GM18499 (cell line): ENCODE results near the gene NAV2.
"Not testable (repeated sequence)": the region's sequence is repeated elsewhere in the genome, so short reads cannot be mapped to it uniquely, and the experiment has no call there.

Source experiments
- ATAC-seq: cut with Tn5 transposase; IDR thresholded peaks from one replicate; pipeline ENCODE4 v1.9.1; 2021; ENCODE audit warnings: moderate number of reproducible peaks; ENCODE audit not compliant: insufficient read depth, unreplicated experiment

Gene NAV2

DNA sequence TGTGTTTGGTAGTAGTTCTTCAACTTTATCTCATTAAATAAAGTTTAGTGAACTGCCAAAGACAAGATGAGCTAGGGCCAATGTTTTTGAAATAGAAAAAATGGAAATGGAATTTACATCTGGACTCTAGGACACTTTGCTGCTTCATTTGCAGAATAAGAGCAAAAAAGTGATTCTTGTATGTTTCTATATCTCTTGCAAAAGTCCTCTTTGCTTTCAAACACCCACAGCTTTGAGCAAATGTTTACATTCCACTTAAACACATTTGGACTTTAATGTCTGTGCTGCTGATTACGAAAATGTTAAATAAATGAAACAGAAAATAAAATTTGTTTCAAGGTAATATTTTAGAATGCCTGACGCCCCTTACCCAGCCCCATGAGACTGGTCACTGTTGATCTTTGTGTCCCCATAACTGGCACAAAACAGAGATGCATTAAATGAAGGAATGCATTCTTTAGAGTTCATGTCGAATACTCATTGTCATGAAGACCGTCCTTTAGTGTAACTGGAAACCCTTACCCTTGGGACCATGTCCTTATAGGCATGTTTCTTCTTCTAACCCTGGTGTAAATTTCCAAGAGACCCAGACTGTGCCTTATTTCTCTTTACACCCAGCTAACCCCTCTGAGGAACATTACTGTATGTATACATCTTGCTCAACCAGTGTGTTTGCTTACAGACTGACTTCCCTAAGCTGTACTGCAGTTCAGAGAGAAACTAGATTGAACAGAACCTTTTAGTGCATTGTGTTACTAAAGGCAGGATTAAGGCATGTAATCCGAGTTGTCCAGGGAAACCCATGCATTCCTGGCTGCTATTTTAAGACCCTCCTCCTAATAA is 199.7 kb downstream of the NAV2 start:
- no peak for ATAC-seq

DNA sequence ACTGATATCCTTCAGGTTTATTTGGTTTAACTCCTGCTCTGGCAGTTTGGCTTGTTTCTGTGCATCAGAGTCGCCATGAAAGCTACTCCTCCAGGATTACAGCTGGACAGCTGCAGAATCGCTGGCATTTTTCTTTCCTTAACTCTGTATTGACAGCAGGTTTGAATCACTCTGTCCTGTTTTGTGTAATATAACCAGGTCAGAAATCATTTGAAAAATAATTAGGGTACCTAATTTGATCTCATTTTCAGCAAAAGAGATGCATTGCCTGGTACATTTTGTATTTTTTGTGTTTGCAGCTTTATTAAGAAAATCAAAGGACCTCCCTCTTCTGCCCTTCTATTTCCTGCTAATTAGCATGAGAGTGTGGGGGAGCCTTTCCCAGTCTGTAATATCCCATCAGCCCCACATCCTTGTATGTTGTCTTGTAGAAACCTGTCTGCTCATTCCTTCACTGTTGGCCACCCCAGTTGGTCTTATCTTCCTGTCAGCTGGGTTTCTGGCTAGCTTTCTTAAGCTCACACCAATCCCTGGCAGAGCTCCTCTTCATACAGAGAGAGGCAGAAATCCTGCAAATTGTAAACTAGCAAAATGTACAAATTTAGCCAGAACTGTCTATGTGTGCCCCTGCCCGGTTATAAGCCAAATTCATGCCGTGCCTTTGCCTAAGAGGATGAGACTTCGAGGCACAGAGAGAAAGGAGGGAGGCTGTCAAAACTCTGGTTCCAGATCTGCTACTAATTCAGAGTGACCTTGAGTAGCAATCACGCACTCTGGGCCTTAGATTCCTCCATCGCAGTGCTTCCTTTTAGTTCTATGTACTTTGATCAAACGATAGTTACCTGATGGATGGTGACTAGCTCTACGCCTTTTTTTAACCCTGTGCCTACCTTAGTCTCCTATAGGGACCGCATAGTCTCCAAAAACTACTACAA is 200.6 kb downstream of the NAV2 start:
- ATAC-seq, result no peak

DNA sequence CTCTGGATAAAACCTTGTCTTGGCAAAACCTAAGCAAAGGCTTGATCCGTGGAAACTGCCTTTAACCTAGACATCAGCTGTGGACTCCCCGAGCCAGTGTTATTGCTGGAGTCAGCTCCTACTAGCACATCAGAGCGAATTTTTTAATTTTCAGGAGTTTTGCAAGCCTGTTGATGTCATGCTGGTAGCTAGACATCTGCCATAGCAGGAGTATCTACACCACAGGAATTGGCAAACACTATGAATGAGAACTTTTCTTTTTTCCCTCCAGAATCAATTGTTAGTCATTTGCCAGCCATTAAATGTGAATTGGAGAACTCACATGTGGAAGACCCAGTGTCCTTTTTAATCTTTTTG is 201.2 kb downstream of the NAV2 start:
- no peak for ATAC-seq

DNA sequence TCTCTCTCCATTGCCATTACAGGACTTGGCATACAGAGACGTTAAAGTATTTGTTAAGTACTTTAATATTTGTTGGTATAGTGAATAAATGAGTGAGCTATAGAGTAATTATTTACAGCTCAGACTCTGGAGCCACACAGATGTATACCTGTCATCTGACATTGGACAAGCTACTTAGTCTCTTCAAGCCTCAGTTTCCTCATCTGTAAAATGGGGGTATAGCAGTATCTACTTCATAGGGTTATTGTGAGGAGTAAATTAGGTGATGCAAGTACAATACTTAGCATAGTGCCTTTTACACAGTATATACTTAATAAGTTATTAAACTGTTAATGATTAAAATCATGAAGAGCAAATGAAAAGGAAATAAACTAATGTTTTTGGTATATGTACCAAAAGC is 203.2 kb downstream of the NAV2 start:
- ATAC-seq, result no peak

DNA sequence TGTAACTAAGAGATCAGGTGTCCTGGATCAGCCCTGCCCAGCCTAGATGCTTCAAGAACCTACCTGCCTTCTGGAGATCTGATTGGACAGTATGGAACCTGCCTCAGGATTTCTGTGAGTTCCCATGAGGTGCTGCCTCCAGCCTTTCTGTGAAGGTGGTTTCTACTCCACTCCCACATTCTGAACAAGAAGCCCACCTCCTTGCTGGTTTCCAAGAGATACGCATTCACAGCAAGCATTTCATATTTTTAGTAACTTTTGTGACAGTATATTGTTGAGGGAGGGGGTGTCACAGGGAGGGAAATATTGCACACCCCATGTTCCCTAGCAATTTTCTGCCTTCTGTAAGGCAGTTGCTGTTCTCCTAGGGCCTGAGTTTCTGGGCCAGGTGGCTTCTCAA is 204.4 kb downstream of the NAV2 start:
- no peak for ATAC-seq

DNA sequence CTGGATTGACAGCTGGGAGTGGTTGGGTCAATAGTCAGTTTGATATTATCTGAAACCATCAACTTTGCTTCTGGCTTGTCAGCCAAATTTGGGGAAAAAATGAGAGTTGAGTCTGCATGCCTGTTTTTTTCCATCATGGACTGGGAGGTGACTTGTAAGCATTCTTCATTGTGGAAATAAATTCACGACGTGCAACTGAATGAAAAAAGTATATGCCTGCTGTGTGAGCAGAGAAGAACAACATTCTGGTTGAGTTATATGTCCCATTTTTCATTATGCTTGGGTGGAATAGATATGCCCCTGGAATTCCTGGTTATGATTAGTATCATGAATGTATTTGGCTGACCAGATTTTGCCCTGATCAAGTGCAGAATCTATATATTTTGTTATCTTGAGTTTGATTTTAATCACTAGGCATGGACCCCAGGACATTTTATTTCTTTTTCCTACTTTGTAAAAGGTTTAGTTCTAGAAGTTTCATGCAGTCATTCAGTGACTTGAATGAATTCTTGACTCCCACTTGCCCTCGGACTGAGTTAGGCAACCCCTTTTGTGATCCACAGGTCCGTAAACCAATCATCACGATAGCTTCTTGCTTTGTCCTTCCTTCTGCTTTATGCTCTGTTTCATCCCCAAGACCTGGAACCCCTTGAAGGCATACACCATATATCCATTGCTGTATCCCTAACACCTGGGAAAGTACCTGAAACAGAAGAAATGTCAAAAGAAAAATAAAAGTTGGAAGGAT is 205.8 kb downstream of the NAV2 start:
- no peak for ATAC-seq

DNA sequence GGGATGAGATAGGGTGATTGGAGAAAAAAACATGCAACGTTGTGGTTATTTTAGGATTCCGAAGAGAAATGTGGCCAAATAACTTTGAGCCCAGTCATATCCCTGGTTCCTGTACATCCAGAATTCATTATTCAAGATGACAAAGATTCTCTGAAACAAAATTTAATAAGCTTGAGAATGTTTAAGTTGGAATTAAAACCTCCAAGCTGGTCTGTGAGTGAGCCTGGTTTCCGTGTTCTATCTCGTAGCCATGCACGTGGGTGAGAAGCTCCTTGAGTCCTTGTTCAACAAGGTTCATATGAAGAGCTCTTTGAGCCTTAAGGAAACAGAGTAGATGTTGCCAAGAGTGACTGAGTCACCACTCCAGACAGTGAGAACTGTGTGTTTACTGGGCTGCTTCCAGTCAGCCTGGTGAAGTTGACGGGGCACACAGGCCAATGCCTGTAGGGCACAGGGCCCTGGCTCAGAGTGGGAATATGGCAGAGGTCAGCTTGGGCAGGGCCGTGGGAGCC is 206.5 kb downstream of the NAV2 start:
- ATAC-seq, result no peak

DNA sequence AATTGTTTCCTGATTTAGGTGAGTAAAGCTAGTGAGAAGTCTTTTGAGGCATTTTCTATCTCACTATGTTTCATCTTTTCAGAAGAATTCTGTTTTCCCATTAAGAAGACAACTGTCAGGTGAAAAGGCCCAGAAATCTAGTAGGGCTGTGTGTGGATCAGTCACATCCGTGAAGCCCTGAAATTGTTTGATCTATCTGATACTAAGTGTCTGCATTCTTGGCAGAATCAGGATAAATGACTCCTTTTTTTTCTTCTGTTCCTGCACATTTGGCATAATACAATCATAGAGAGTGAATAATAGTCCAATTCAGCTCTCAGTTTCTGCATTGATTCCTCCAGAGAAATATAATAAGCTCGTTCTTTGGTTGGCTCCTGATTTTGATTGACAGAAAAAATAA is 208.3 kb downstream of the NAV2 start:
- ATAC-seq, result no peak

DNA sequence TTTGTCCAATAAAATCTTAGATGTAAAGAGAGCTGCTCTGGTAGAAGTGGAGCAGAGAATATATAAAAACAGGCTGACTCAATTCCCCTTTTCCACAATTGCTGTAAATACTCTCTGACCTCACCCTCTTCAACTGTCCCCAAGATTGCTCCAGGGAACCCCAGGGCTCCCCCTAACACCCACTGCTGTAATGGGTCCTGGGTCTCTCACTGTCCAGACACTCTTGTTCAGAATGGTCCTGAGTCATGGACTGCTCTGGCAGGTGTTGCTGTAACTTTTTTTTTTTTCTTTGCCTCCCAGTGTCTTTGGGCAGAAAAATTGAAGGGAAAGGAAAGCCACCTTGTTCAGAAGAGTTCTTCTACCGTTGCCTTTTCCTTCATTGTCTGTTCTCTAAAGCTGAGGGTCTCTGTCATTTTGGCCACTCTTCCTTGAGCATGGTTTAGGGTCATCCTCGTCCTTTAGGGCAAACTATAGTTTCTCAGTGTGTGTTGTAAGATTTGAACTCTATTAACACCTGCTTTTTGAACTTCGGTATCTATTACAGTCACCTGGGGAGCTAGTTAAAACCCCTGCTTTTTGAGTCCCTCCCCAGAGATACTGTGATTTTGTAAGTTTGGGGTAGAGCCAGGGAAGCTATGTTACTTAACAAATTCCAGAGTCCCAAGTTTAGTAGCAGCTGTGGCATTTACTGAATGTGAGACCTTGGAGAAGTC is 209.5 kb downstream of the NAV2 start:
- ATAC-seq, result no peak

DNA sequence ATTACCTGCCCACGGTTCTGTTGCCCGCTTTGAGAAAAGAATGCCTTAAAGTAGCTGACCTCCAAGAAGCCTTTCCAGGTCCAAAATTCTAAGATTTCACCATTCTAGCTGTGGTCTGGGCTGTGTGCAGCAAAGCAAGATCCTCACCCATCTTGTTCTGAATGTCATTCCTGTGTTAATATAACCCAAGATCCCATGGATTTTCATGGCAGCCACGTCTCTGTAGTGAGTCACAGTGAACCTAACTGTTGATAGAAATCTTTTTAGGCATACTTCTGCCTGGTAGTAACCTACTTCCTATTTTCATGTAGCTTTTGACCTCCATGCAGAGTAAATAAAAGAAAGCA is 210.0 kb downstream of the NAV2 start:
- no peak for ATAC-seq

DNA sequence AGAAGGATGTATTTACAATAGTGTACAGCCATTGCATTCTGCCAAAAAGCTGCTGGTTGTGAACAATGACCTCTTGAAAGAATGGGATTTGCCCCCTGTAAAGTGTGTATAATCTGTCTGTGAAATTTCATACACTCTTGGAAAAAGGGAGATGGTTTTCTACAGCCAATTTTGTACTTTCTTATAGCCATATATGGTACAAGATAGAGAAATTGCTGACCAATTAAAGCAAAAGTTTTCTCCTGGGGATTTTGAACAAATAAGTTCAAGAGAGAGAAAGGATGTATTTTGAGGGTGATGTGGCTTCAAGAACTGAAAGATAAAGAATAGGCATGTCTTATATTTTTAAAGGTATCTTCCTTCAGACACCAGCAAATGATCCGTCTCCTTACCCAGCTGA is 211.0 kb downstream of the NAV2 start:
- no peak for ATAC-seq

DNA sequence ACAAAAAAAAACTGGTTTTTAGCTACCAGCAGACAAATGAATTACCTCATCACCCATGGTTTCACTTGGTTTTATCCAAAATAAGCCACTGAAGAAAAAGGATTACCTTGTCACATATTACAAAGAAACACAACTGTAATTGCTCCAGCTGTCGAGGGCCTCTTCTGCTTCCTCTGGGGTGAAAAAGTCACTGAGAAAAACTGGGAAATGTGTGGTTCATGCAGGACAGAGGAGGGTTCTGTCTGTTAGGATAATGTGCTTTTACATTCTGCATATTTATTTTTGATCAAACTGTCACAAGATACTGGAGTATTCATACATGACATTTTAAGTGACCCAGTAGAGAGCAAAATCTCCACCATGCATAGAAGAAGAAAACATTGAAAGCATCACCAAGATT is 211.7 kb downstream of the NAV2 start:
- ATAC-seq, result no peak

DNA sequence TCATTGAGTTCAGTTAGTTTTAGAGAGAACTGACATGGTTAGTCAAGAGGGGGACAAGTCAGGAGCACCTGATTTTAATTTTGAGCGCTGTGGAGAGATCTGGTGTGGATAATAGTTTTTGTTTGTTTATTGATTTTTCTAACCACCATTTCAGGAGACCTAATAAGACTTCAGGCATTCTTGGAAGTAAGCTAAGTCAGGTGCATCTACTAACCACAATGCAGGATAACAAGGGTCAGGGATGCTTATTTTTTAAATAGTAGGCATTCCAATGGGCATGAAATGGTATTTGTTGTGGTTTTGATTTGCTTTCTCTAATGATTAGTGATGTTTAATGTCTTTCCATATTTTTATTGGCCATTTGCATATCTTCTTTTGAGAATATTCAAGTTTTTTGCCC is 212.1 kb downstream of the NAV2 start:
- no peak for ATAC-seq

DNA sequence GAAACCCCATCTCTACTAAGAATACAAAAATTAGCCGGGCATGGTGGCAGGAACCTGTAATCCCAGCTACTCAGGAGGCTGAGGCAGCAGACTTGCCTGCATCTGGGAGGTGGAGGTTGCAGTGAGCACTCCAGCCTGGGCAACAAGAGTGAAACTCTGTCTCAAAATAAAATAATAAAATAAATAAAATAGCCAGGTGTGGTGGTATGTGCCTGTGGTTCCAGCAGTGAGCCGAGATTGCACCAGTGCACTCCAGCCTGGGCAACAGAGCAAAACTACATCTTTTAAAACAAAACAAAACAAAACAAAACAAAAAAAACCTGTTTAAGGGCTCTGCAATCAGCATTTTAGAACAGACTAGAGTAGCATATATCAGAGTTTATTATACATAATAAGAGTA is 214.8 kb downstream of the NAV2 start:
- not testable (repeated sequence) for ATAC-seq

DNA sequence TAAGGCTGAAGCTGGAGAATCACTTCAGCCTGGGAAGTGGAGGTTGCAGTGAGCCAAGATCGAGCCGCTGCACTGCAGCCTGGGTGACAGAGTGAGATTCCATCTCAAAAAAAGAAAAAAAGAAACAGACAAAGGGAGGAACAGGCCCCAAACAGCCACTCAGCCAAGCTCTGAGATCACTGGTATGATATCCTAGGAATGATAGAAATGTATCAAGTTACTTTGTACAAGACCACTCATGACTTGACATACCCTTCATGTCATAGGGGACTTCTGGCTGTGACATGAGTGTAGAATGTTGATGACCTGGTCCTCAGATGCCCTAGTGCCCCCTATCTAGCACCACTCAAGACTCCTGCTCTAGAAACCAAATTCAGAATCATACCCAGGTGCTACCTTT is 216.5 kb downstream of the NAV2 start:
- ATAC-seq, result no peak

DNA sequence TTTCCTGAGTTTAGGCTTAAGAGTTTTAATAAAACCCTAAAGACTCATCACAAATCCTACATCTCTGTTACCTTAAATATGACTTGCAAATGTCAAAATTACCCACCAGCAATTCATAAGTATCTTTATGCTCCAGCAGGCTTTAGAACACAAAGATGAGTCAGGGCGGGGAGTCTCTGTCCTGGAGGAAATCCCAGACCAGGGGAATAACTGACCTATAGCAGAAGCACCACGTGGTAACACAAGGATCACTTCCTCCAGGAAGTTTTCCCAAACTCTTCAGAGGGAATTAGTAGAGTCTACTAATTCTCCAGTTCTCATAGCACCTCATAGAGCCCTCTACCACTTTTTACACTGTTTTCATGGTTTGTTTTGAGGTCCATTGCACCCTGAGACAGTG is 217.0 kb downstream of the NAV2 start:
- ATAC-seq, result no peak

DNA sequence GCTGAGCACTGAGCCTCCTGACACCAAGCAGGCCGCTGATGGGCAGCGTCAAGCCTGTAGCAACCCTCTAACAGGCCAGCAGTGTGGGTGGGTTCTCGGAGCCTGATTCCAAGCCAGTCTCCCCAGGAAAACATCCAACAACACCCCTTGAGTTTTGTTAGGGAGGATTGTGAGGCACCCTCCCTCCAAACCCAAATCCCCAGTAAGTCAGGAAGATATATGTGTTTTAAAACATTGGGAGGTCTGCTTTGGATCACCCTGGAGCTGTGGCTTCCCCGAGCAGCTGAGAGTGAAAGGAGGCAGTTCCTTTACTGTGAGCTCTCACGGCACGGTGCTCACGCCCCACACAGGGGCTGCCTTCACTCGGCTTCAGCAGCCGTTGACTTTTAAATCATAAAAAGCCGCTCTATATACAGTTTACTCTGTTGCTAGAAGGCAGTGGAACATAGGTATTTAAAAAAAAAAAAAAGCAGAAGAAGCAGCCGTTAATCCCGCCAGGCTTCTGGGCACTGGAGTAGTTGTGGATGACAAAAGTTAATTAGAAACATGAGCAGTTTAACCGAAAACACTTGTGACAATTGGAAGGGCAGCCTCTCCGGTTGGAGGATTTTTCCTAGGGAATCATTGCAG is 218.6 kb downstream of the NAV2 start:
- ATAC-seq, result no peak

DNA sequence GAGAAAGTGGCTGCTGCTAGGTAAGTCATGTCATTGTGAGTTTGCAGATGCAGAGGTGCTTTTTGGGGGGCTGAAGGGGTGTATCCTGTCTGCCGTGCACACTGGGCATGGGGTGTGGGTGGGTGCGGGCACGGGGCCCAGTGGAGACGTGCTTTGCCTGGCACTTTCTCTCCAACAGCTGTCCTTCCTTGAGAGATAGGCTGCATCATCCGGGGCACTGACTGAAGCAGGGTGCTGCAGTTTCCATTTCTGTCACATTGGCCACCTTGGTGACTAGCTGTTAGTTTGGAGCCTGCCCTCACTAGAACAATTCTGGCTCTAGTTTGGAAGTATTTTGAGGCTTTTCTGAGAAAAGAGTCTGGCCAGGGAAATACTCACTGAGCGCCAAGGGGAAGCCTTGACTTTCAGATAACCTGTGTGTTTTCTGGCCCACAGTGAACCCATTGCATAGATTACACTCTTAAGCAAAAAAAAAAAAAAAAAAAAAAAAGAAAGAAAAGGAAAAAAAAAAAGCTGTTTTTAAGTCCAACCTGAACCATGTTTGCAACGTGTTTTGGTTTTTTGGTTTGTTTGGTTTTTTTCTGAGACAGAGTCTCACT is 219.2 kb downstream of the NAV2 start:
- ATAC-seq, result no peak

DNA sequence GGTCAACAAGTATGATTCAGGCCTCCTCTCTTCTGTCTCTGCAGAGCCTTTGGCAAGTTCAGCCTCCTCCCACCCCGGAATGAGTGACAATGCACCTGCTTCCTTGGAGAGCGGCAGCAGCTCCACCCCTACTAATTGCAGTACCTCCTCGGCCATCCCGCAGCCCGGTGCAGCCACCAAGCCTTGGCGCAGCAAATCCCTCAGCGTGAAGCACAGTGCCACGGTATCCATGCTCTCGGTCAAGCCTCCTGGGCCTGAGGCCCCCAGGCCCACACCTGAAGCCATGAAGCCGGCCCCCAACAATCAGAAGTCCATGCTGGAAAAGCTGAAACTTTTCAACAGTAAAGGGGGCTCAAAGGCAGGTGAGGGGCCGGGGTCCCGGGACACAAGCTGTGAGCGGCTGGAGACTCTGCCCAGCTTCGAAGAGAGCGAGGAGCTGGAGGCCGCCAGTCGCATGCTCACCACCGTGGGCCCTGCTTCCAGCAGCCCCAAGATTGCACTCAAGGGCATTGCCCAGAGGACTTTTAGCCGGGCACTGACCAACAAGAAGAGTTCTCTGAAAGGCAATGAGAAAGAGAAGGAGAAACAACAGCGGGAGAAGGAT is 220.6 kb downstream of the NAV2 start:
- ATAC-seq, result no peak
